NCI-H1417 (cell line): ENCODE results near the gene TBC1D22A.

ENCODE experiments used
- DNase-seq, 3 experiments: peaks; one replicate each; lab custom pipeline; 2025; lab: John Stamatoyannopoulos, UW

Gene TBC1D22A, protein sequence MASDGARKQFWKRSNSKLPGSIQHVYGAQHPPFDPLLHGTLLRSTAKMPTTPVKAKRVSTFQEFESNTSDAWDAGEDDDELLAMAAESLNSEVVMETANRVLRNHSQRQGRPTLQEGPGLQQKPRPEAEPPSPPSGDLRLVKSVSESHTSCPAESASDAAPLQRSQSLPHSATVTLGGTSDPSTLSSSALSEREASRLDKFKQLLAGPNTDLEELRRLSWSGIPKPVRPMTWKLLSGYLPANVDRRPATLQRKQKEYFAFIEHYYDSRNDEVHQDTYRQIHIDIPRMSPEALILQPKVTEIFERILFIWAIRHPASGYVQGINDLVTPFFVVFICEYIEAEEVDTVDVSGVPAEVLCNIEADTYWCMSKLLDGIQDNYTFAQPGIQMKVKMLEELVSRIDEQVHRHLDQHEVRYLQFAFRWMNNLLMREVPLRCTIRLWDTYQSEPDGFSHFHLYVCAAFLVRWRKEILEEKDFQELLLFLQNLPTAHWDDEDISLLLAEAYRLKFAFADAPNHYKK

GRCh38 chr22:46762238-46763050 lies at the start of gene TBC1D22A:
Gene TBC1D22A (plus strand): TSS chr22:46762650. CDS start chr22:46762787, 137 bp downstream.
- DNase-seq: peak; percentile 74 to 93 (median 85)

GRCh38 chr22:46714550-46714949 lies 47.9 kb upstream of the TBC1D22A start:
- no peak for DNase-seq

DNA sequence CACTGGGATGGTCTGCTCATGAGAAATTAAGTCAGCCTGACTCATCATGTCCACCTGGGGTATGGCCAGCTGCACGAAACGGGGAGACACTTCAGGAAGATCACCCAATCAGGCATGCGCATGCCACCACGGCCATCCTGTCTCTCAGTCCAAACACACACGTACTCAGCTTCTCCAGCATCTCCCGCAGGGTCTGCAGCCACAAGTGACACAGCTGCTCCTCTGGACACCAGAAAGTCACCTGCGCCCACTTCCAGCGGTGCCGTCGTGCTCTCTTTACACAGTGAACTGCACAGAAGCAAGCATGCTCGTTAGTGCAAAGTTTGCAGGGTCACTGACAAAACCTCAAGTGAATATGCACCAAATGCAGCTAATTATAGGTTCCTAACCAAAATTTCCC lies 42.5 kb upstream of the TBC1D22A start:
- DNase-seq: no peak

DNA sequence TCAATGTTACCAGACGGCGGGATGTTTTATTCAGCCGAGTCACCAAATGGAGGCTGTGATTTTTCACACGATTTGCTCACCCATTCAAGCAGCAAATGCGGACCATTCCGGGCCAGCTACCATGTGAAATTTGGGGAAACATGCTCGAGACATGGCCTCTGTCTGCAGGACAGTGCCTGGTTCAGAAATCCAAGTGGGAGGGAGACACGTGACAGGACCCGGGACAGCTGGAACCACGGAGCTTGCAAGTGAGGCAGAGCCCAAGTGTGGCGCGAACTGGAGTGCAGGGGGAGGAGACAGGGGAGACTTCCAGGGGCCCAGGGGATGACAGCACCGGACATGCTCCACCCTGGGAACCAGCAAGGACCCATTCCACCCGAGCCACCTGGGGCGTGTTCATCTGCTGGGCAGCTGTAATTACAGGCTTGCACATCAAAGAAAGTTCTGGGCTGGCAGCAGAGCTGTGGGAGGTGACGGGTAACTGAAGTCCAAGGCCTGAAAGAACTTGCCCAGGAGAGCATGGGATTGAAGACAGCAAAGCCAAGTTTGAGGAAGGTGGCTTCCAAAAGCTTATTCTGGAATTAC lies 40.9 kb upstream of the TBC1D22A start:
- DNase-seq: peak in 2 of 3 experiments; percentile 15 to 34

DNA sequence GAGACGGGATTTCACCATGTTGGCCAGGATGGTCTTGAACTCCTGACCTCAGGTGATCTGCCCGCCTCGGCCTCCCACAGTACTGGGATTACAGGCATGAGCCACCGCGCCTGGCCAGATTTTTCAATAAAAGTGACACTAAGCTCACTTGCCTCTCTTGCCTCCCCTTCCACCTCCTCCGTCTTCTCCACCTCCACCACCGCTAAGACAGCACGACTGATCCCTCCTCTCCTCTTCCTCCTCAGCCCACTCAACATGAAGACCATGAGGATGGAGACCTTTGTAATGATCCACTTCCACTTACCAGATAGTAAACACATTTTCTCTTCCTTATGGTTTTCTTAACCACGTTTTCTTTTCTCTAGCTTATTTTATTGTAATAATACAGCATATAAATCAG lies 38.6 kb upstream of the TBC1D22A start:
- no peak for DNase-seq

DNA sequence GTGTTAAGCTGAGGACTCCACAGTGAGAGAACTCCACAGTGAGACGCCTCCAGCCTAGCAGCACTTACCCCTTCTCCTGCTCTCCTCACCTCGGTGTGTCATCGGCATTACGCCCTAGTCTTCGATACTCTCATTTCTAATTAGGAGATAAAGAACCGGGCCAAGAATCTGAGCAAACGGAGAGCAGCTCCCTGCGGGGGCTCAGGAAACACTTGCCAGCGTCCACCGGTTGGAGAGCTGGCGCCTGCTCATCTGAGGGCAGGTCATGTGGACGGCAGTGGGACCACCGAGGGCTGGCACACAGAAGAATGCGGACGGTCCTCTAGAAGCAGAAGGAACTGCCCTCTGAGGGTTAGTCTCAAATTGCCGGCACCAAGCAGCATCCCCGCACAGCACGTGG lies 37.4 kb upstream of the TBC1D22A start:
- DNase-seq: no peak

- DNase-seq: peak in 2 of 3 experiments; percentile 61 to 79
Measured at GRCh38 chr22:46726066-46726985, 36.1 kb upstream of the TBC1D22A start.

- no peak for DNase-seq
Measured at GRCh38 chr22:46726986-46727317, 35.5 kb upstream of the TBC1D22A start.

DNA sequence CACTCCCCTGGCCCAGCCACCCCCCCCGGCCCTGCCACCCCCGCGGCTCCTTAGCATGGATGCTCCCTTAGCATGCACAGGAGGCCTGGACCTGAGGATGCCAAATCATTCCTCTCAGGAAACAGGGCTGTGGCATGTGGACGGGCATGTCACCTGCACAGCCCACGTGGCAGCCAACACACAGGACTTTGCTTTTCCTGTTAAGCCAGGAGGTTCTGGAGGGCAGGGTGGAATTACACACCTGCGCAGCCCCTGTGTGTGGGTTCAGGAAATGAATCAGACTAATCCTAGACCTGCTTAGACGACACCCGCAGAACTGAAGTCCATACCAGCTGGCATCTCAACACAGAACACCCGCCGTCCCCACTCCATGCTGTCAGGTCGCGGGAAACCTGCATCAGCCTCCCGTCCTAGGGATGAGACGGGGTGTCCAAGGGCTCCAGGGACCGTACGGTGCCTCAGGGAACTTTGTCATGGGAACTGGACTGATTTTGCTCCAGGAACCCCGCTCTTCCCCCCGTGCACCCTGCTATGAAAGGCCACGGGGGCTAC lies 34.6 kb upstream of the TBC1D22A start:
- DNase-seq: no peak

DNA sequence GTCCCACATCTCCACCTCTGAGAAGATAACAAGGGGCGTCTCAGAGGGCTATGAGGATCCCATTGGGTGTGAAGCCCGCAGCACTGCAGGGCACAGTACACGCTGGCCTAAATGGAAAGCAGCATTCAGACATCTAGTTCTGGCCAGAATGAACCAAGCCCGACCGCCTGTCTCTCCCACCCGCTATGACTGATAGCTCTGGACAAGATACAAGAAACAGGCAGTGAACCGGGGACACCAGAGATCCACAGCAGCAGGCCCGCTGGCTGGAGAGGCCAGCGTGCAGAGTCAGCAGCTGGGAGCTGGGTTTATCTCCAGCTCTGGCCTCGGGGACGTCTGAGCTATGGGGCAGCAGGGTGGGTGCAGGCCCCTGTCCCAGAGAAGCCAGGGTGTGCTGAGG lies 34.0 kb upstream of the TBC1D22A start:
- DNase-seq: no peak

DNA sequence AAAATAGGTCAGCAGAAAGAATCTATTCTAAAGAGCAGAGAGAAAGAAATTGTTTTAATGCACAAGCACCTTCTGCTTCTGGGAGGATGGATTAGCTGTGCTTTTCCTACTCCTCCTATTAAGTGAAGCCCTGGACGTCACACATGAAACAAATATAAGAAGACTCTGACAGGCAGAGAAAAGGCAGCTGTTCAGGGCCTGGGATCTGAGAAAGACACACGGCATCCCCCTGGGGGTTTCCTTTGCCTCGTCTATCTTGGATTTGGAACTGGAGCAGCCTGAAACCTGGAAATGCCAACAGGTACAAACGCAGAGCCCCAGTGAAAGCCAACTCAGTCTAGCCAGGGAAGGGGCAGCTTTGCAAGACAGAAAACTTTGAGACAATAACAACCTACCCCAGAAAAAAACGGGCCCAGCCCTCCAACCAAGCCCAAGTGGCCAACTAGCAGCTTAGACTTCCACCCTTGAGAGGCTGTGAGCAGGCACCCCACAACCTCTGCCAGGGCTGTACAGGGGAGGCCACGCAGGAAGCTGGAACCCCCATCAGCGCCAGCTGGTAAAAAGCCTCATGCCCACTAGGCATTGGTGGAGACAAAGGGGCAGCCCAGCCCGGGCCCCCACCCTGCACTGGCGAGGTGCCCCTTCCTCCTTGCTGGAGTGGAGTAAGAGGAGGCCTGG lies 31.7 kb upstream of the TBC1D22A start:
- DNase-seq: no peak

DNA sequence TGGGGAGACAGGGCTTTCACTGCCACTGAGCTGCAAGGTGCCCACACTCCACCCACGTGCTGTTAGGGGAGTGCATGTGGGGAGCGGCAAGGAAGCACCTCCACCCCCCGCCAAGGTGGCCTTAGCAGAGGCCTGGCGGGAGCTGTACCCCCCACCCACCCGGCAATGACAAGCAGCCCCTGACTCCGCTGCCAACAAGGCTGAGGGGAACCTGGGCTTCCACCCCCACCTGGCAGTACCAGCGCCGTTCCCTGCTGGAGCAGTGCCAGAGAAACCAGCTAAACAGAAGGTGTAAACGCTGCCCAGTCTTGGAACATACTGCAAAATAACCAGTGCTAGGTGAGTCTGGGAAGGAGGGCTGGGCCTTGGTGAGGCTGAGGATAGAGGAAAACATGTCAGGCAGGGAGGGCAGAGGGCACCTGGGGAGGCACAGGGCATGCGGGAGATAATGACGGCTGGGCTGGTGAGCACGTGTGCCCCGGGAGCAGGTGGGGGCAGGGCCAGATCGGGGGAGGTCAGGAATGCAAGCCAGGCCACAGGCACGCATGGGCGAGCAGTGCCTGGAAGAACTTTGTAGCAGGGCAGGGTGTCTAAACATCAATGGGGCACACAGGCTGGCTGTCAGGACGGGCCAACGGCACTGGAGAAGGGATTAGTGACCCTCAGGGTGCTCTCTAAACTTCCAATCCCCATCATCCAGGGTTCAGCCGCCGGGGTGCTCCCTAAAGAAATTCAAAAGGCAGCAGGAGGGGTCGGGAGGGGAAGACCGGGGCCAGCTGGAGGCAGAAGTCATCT lies 31.0 kb upstream of the TBC1D22A start:
- DNase-seq: peak in 2 of 3 experiments; percentile 30 to 63

- no peak for DNase-seq
Measured at GRCh38 chr22:46732041-46732379, 30.4 kb upstream of the TBC1D22A start.

- DNase-seq: no peak
Measured at GRCh38 chr22:46732513-46732912, 29.9 kb upstream of the TBC1D22A start.

- DNase-seq: peak in 2 of 3 experiments; percentile 30 to 75
Measured at GRCh38 chr22:46734213-46734722, 28.2 kb upstream of the TBC1D22A start.

DNA sequence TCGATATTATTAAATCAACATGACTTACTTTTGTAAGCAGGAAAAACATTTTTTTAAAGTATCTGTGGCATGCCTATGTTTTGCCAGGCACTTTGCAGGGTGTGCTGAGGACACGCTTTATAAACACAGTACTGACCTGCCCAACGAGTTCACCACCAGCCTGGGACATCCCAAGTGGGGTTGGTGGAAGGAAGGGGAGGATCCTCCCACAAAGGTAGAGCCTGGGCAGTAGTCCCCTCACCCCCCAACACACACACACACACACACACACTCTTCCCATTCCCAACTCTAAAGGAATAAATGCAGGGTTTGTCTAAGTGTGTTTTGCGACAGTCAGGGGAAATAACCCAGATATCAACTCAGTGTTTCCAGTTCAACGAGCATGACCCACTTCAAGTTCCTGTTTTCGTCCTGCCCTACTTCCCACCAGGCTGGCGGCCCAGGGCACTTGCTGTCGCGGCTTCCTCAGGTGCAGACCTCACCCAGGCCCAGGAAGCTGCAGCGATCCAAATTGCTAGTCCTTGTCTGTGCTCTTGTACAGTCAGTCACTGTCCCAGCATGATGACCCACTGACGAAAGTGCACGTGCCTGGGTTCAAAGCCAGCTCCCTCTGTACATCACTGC lies 27.5 kb upstream of the TBC1D22A start:
- DNase-seq: peak in 2 of 3 experiments; percentile 21 to 45

DNA sequence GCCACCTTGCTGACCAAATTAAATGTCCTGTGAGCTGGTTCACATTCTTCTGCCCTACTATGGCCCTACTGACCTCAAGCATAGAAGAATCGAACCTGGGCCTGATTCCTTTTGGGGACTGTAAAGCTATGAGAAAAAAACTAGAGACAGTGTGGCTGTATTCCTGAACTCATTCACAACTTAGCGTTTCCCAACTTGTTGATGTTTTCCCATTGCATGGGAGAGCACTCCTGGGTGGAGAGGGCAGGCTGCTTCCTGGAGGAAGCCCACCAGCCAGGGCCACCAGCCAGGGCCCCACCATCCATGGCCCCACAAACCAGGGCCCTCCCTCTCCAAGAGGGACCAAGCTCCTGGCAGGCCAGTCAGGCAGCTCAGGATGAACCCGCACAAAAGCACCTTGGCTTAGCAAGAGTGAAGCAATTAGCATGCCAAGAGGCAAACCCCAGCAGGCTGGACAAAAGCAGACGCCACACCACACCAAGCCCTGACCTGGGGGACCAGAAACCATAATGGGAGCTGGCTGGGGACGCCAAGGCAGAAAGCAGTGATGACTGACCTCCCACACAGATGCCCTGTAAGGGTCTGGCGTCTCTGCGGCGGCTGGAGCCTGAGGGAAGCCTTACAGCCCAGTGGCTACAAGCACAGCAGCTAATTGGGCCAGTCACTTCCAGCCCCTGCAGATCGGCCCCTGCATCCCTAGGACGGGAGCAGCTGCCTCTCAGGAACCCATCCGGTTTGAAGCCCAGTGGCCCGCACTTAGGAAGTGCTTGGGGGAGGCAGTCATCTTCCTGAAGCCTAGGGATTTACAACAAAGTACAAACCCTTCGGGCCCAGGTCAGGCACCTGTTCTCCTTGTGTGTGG lies 26.5 kb upstream of the TBC1D22A start:
- DNase-seq: no peak

DNA sequence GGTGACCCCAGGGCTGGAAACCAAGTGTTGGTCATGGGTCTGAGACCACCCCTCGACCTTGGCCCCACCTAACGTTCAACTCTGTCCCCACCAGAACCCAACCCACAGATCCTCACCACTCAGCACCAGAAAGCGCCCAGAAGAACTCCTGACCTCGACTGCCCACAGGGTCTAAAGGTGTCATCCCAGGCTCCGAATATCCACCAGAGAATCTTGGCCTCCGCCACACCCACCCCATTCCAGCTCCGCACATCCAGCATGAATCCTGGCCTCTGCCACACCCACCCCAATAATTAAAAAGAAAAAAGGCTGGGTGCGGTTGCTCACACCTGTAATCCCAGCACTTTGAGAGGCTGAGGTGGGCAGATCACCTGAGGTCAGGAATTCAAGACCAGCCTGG lies 25.7 kb upstream of the TBC1D22A start:
- DNase-seq: no peak
